ENCODE results near the gene NEK6. TPM values are rescaled to one million over a fixed set of nuclear protein-coding genes. Genes with fewer than 3 reads are reported as not detected.

Gene NEK6
- total RNA-seq, 1 donor from 2014 or later = 26.2 TPM

- no peak for DNase-seq
Observed at GRCh38 chr9:124376329-124376728, 118.6 kb downstream of the NEK6 start.

- DNase-seq = no peak
Observed at GRCh38 chr9:124377551-124378406, 120.0 kb downstream of the NEK6 start.

- DNase-seq = no peak
Observed at GRCh38 chr9:124381170-124381945, 123.6 kb downstream of the NEK6 start.

- no peak for DNase-seq
Observed at GRCh38 chr9:124384210-124384609, 126.5 kb downstream of the NEK6 start.

GRCh38 chr9:124384846-124385245 lies 127.1 kb downstream of the NEK6 start:
- no peak for DNase-seq

GRCh38 chr9:124385623-124386022 lies 127.9 kb downstream of the NEK6 start:
- DNase-seq = no peak

- no peak for DNase-seq
Observed at GRCh38 chr9:124386201-124386600, 128.5 kb downstream of the NEK6 start.

GRCh38 chr9:124388275-124389048 lies 130.7 kb downstream of the NEK6 start:
- DNase-seq = no peak

- no peak for DNase-seq
Observed at GRCh38 chr9:124389146-124389939, 131.6 kb downstream of the NEK6 start.

GRCh38 chr9:124390794-124391658 lies 133.3 kb downstream of the NEK6 start:
- DNase-seq = no peak

GRCh38 chr9:124392254-124392870 lies 134.6 kb downstream of the NEK6 start:
- DNase-seq = no peak

- DNase-seq = peak; percentile 68
Observed at GRCh38 chr9:124392871-124393460, 135.2 kb downstream of the NEK6 start.

GRCh38 chr9:124394167-124394566 lies 136.4 kb downstream of the NEK6 start:
- no peak for DNase-seq

- no peak for DNase-seq
Observed at GRCh38 chr9:124394596-124394995, 136.8 kb downstream of the NEK6 start.

GRCh38 chr9:124395826-124396225 lies 138.1 kb downstream of the NEK6 start:
- DNase-seq = no peak

- no peak for DNase-seq
Observed at GRCh38 chr9:124398191-124398935, 140.6 kb downstream of the NEK6 start.

- DNase-seq = no peak
Observed at GRCh38 chr9:124399323-124399967, 141.7 kb downstream of the NEK6 start.
